D721Med (cell line): ENCODE data around the gene TPSD1.
"Not testable (repeated sequence)": the region's sequence is repeated elsewhere in the genome, so short reads cannot be mapped to it uniquely, and the experiment has no call there.

Source experiments
- DNase-seq: peaks from one replicate; pipeline ENCODE4 v3.0.0; 2011; ENCODE audit warnings: low spot score; ENCODE audit not compliant: insufficient read length
- FAIRE-seq: peaks from 2 replicates; lab custom pipeline; 2011; peaks lifted over from hg19 to GRCh38; lab: Jason Lieb, UNC
- CTCF ChIP-seq: IDR thresholded peaks from 2 replicates; pipeline ENCODE4 v1.5.1; 2012; ENCODE audit warnings: mild to moderate bottlenecking, control low read depth; ENCODE audit not compliant: insufficient read depth; ENCODE audit errors: missing control alignments

TPSD1 gene

GRCh38 chr16:1288813-1289476 is 33.1 kb downstream of the TPSD1 start:
- FAIRE-seq = no peak
- TF ChIP-seq CTCF = no peak
- DNase-seq = no peak

GRCh38 chr16:1289477-1289866 is 33.6 kb downstream of the TPSD1 start:
- DNase-seq = no peak
- FAIRE-seq = no peak
- TF ChIP-seq CTCF = no peak

DNA sequence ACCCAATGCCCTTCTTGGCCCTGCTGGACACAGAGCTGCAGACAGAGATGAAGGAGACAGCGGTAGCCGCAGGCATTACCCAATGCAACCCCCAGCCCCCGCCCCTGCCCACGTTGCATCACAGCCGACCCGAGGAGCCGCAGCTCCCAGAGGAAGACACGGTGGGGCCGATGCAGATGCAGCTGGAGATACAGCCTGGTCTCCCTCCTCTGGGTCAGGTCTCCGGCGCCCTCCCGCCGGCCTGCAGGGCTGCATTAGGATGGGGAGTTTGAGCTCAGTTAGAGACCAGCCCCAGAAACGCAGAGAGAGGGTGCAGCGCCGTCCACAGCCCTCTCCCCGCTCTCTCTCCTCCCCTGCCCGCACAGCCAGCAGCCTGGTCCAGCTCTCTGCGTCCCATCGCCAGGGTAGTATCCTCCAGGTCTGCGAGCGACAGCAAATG is 34.2 kb downstream of the TPSD1 start:
- TF ChIP-seq CTCF = no peak
- DNase-seq (no peak), FAIRE-seq (no peak)

GRCh38 chr16:1290860-1291575 is 35.1 kb downstream of the TPSD1 start:
- no peak for TF ChIP-seq CTCF
- no peak for DNase-seq
- FAIRE-seq = no peak

GRCh38 chr16:1291576-1291974 is 35.7 kb downstream of the TPSD1 start:
- no peak for DNase-seq
- no peak for TF ChIP-seq CTCF
- no peak for FAIRE-seq

GRCh38 chr16:1292208-1292607 is 36.3 kb downstream of the TPSD1 start:
- not testable (repeated sequence) for FAIRE-seq, DNase-seq

DNA sequence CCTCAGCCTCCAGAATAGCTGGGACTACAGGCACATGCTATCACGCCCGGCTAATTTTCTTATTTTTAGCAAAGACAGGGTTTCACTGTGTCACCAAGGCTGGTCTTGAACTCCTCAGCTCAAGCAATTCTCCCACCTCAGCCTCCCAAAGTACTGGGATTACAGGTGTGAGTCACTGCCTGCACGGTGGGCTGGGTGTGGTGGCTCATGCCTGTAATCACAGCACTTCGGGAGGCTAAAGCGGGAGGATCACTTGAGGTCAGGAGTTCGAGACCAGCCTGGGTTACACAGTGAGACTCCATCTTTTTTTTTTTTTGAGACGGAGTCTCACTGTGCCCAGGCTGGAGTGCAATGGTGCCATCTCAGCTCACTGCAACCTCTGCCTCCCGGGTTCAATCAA is 36.9 kb downstream of the TPSD1 start:
- not testable (repeated sequence) for FAIRE-seq, DNase-seq

DNA sequence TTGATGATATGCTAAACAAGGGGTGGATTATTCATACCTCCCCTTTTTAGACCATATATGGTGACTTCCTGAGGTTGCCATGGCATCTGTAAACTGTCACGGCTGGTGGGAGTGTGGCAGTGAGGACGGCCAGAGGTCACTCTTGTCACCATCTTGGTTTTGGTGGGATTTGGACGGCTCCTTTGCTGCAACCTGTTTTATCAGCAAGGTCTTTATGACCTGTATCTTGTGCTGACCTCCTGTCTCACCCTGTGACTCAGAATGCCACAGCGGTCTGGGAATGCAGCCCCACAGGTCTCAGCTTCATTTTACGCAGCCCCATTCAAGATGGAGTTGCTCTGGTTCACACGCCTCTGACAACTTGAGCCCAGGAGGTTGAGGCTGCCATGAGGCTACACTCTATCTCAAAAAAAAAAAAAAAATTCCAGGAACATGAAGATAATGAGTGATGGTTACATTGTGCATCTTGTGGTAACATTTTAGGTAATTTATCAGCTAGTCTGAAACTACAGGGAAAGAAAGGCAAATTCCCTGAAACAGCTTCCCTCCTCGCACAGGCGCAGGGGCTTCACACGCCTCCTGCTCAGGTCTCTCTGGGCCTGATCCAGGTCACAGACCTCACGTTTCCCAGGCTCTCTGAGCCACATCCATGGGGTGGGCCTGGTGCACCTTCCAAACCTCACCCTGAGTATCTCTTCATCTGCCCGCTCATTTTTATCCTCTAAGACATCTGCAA is 38.2 kb downstream of the TPSD1 start:
- FAIRE-seq (no peak), DNase-seq (no peak)
- TF ChIP-seq CTCF = no peak
